Renal pelvis (tissue), 4 donors: ENCODE measurements around the gene RBM17. TPM values are rescaled to one million over a fixed set of nuclear protein-coding genes. Genes with fewer than 3 reads are reported as not detected.
"Not testable (repeated sequence)": the region's sequence is repeated elsewhere in the genome, so short reads cannot be mapped to it uniquely, and the experiment has no call there.

Experiments used
- DNase-seq: peaks from one replicate; pipeline ENCODE4 v3.0.0-alpha.2; 2013
- polyA plus RNA-seq, 3 donors: library from polyadenylated mRNA; unstranded; fragments of 120-200 nt; gene quantifications; one replicate each; pipeline ENCODE4 v1.2.1, GENCODE V29; 2013; ENCODE audit not compliant: insufficient read length in 3 of 3

RBM17 gene
- polyA plus RNA-seq, 3 donors = 140 to 211 (median 193) TPM

GRCh38 chr10:6101181-6101580, 12.3 kb downstream of the RBM17 start:
- peak; percentile 41 for DNase-seq

GRCh38 chr10:6102128-6102527, 13.3 kb downstream of the RBM17 start:
- no peak for DNase-seq

GRCh38 chr10:6103591-6103990, 14.8 kb downstream of the RBM17 start:
- DNase-seq = no peak

GRCh38 chr10:6107616-6108015, 18.8 kb downstream of the RBM17 start:
- not testable (repeated sequence) for DNase-seq

- DNase-seq = no peak
Measured at GRCh38 chr10:6108072-6108471, 19.2 kb downstream of the RBM17 start.

- peak; percentile 29 for DNase-seq
Measured at GRCh38 chr10:6108631-6109443, 20.0 kb downstream of the RBM17 start.

- DNase-seq = no peak
Measured at GRCh38 chr10:6109444-6109775, 20.6 kb downstream of the RBM17 start.

GRCh38 chr10:6110136-6110535, 21.3 kb downstream of the RBM17 start:
- DNase-seq = no peak

- DNase-seq = no peak
Measured at GRCh38 chr10:6112893-6113292, 24.1 kb downstream of the RBM17 start.

- no peak for DNase-seq
Measured at GRCh38 chr10:6114299-6114698, 25.5 kb downstream of the RBM17 start.

- no peak for DNase-seq
Measured at GRCh38 chr10:6114805-6115341, 26.0 kb downstream of the RBM17 start.

GRCh38 chr10:6115411-6115810, 26.6 kb downstream of the RBM17 start:
- DNase-seq = no peak

- no peak for DNase-seq
Measured at GRCh38 chr10:6115824-6116350, 27.1 kb downstream of the RBM17 start.

- no peak for DNase-seq
Measured at GRCh38 chr10:6116806-6117205, 28.0 kb downstream of the RBM17 start.

GRCh38 chr10:6117711-6118110, 28.9 kb downstream of the RBM17 start:
- no peak for DNase-seq

GRCh38 chr10:6119423-6119822, 30.6 kb downstream of the RBM17 start:
- no peak for DNase-seq

GRCh38 chr10:6119962-6120361, 31.1 kb downstream of the RBM17 start:
- no peak for DNase-seq

GRCh38 chr10:6120691-6121090, 31.9 kb downstream of the RBM17 start:
- no peak for DNase-seq

- DNase-seq = no peak
Measured at GRCh38 chr10:6121146-6121545, 32.3 kb downstream of the RBM17 start.

GRCh38 chr10:6123532-6123931, 34.7 kb downstream of the RBM17 start:
- DNase-seq = no peak

- no peak for DNase-seq
Measured at GRCh38 chr10:6124666-6125065, 35.8 kb downstream of the RBM17 start.

- DNase-seq = not testable (repeated sequence)
Measured at GRCh38 chr10:6127461-6127860, 38.6 kb downstream of the RBM17 start.

GRCh38 chr10:6128087-6128486, 39.3 kb downstream of the RBM17 start:
- no peak for DNase-seq
